Heart left ventricle (tissue), 16 donors: ENCODE results near the gene RRP9. TPM values are rescaled to one million over a fixed set of nuclear protein-coding genes. Genes with fewer than 3 reads are reported as not detected.

ENCODE experiments used
- ATAC-seq, 4 donors: fragments of 200-7000 bp; cut with Tn5 transposase; one replicate each; pipeline ENCODE4 v1.9.1; 2020 to 2022; ENCODE audit warnings: moderate library complexity in 4 of 4, mild to moderate bottlenecking in 3 of 4, moderate number of reproducible peaks in 1 of 4
- DNase-seq, 5 donors: peaks; one replicate each; pipeline ENCODE4 v3.0.0-alpha.2; 2020
- H3K27ac ChIP-seq, 12 donors: fragments of 200-600 bp; sonication (generic) in 4 of 12; one replicate each; pipeline versions ENCODE4 v1.5.0 to v1.8.0; 2016 to 2022; ENCODE audit warnings: mild to moderate bottlenecking in 2 of 12
- H3K27me3 ChIP-seq, 9 donors: fragments of 200-600 bp; sonication (generic) in 2 of 9; one replicate each; pipeline versions ENCODE4 v1.5.1 to v1.8.0; 2016 to 2022; ENCODE audit warnings: mild to moderate bottlenecking in 3 of 9
- H3K36me3 ChIP-seq, 9 donors: fragments of 200-600 bp; sonication (generic) in 2 of 9; one replicate each; pipeline versions ENCODE4 v1.5.0 to v1.8.0; 2018 to 2022; ENCODE audit warnings: mild to moderate bottlenecking in 2 of 9
- H3K4me1 ChIP-seq, 12 donors: fragments of 200-600 bp; sonication (generic) in 4 of 12; one replicate each; pipeline versions ENCODE4 v1.5.0 to v1.8.0; 2016 to 2022; ENCODE audit warnings: mild to moderate bottlenecking in 3 of 12
- H3K4me3 ChIP-seq, 12 donors: fragments of 200-600 bp; sonication (generic) in 4 of 12; one replicate each; pipeline versions ENCODE4 v1.5.0 to v1.8.0; 2017 to 2022; ENCODE audit warnings: mild to moderate bottlenecking in 9 of 12, moderate library complexity in 4 of 12
- H3K9me3 ChIP-seq, 12 donors: fragments of 200-600 bp; sonication (generic) in 4 of 12; one replicate each; pipeline versions ENCODE4 v1.5.0 to v1.8.0; 2016 to 2022; ENCODE audit warnings: mild to moderate bottlenecking in 1 of 12
- CTCF ChIP-seq, 12 donors: fragments of 200-600 bp; sonication (generic) in 4 of 12; IDR thresholded peaks; one replicate each; pipeline versions ENCODE4 v1.5.0 to v1.8.0; 2018 to 2022; ENCODE audit warnings: antibody characterized with exemption in 12 of 12, mild to moderate bottlenecking in 5 of 12
- POLR2A ChIP-seq, 2 donors: fragments of 450-650 bp; IDR thresholded peaks; one replicate each; pipeline ENCODE4 v1.6.1; 2017; ENCODE audit warnings: antibody characterized with exemption in 2 of 2, mild to moderate bottlenecking in 2 of 2, moderate library complexity in 2 of 2
- WGBS, 4 donors: extraction: QIAGEN DNeasy Blood & Tissue Kit in 2 of 4; methylation state at CpG; one replicate each; pipeline versions ENCODE4 v1.1.5 to v1.1.7; 2013 to 2018; 5-methylcytosine and 5-hydroxymethylcytosine counted together
- intact Hi-C, 10 donors: fragments of 100-400 bp; cut with DNase I; formaldehyde crosslinking; loops; one replicate each; pipeline versions ENCODE4 v1.11.1 to v1.14.2; 2022
- polyA plus RNA-seq, 2 donors: library from polyadenylated mRNA; stranded (reverse); fragments of 200-250 nt; gene quantifications; one replicate each; pipeline ENCODE4 v1.2.3, GENCODE V29; 2013
- total RNA-seq, 9 donors: library from RNA; depleted of rRNA in 2 of 9; stranded (reverse); fragments of >200 nt in 2 of 9; fragmentation: NEBNext Ultra II Directional in 3 of 9; extraction: Animal tissue kit (Norgen Biotek cat#: 25700) in 3 of 9; gene quantifications; one replicate each; pipeline versions ENCODE4 v1.1.0 to v1.2.4, GENCODE V29; 2016 to 2023
- donor health status: ischemic (EF 13 %, LVEDD 7.1; RV severe dilation, severe dysfunction).
- donor health status: healthy with polysubstance abuse.
- donor health status: DM: no; HTN: yes; CAD: no.
- donor health status: DM: no; HTN: no; CAD: no.
- donor health status: ischemic (EF 25% LVEDD 6.9; RV normal size, moderate dysfunction).
- donor health status: ischemic (EF 25% LVEDD 5.7; RV mildly dilated, moderate dysfunction).
- donor health status: healthy.
- donor health status: DM: yes; HTN: yes; CAD: no.
- donor health status: ischemic (EF 35%, LVEDD 5.7; RV mildly dilated, moderate dysfunction).
- donor health status: nonischemic (EF 11% LVEDD 7.7; RV severe dilation, severe dysfunction).
- donor health status: DM: yes; HTN: yes; CAD: no.
- donor health status: PGD.
- donor health status: ischemic (EF 29% LVEDD 5.4; RV normal size, mild dysfunction).
- donor health status: nonischemic (EF 23%, LVEDD 6.1; RV moderate dilation, normal function).

RRP9 gene
- total and polyA plus RNA-seq, 11 donors = 6.1 to 30.8 (median 10.8) TPM

- Histone ChIP-seq H3K27ac (peak within 1 kb of the TSS; percentile 16 to 90 (median 79)), H3K4me3 (peak within 1 kb of the TSS; percentile 9 to 62 (median 52)), H3K36me3 (peaks cover 0 to 29% (median 18%) of the 10 kb centered on the region in 9 donors), H3K9me3 (no peaks in the 10 kb centered on the region), H3K4me1 (peaks cover 0 to 27% (median 11%) of the 10 kb centered on the region in 12 donors), H3K27me3 (peaks cover 0 to 21% (median 0%) of the 10 kb centered on the region in 9 donors)
- peak in 2 of 5 donors; percentile 25 to 30 for DNase-seq
- intact Hi-C loops = no loop called here
- WGBS, 4 donors = 22 to 58% (median 30%) methylated on average over 9 to 33 of the region's 33 CpGs
- ATAC-seq = peak in 1 of 4 donors; percentile 5
- TF ChIP-seq CTCF (IDR thresholded peaks at IDR 0.05) (no peak), POLR2A (IDR thresholded peaks at IDR 0.05) (no peak)
These were observed 13.6 kb upstream of the RRP9 start, which contains the start of gene GPR62 for GRCh38 chr3:51955175-51955892. TSS of gene GPR62 (plus strand) at chr3:51955381. CDS start at chr3:51955653, 272 bp downstream.

DNA sequence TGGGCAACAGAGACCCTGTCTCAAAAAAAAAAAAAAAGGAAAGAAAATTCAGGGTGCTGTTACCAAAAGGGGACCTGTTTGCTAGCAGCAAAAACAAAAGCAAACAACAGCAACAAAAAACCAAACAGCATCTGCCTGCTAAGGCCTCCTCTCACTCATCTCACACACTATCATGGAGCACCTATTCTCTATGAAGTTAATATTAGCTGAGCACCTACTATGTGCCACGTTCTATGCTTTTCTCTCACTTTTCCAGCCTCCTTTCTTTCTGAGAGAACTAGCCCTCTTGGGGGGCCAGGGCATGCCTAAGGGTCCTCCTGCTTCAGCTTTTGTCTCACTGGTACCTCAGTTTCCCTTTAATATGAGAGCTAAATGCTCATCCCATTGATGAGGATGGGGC lies 13.0 kb upstream of the RRP9 start:
- H3K27ac ChIP-seq = no peak overlapping the region
- no peak for TF ChIP-seq POLR2A (IDR thresholded peaks at IDR 0.05)
- TF ChIP-seq CTCF (IDR thresholded peaks at IDR 0.05) = no peak
- H3K9me3 ChIP-seq = no peaks in the 10 kb centered on the region
- ATAC-seq = no peak
- no peak for DNase-seq
- H3K27me3 ChIP-seq = peaks cover 0 to 21% (median 0%) of the 10 kb centered on the region in 9 donors
- peaks cover 0 to 27% (median 11%) of the 10 kb centered on the region in 12 donors for H3K4me1 ChIP-seq
- intact Hi-C loops = no loop called here
- H3K4me3 ChIP-seq = no peak overlapping the region
- H3K36me3 ChIP-seq = peaks cover 0 to 25% (median 12%) of the 10 kb centered on the region in 9 donors
- 86 to 98% (median 92%) methylated on average over 1 of the region's 1 CpG for WGBS, 4 donors

DNA sequence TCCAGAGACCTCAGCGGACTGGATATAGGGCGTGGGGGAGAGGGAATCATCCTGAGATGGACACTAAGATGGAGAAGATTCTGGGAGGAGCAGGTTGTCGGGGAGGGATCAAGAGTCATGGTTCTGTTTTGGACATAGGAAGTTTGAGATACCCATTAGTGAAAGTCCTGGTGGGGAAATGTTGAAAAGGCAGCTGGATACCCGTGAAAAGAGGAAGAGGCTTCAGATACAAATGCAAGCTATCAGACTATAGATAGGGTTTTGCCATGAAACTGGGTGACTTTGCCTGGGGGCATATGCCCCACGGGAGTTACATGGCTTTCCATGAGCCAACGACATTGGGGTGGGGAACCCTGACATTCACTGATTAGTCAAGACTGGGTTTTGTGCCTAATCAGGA lies 12.4 kb upstream of the RRP9 start:
- Histone ChIP-seq H3K36me3 (peaks cover 0 to 20% (median 8%) of the 10 kb centered on the region in 9 donors), H3K27me3 (peaks cover 0 to 21% (median 0%) of the 10 kb centered on the region in 9 donors), H3K4me3 (no peak overlapping the region), H3K9me3 (no peaks in the 10 kb centered on the region), H3K27ac (no peak overlapping the region), H3K4me1 (peaks cover 0 to 27% (median 11%) of the 10 kb centered on the region in 12 donors)
- intact Hi-C loops = no loop called here
- TF ChIP-seq CTCF (IDR thresholded peaks at IDR 0.05) = no peak
- TF ChIP-seq POLR2A (IDR thresholded peaks at IDR 0.05) = no peak
- no peak for ATAC-seq
- 77 to 82% (median 80%) methylated on average over 6 of the region's 6 CpGs for WGBS, 4 donors
- peak in 1 of 5 donors; percentile 8 for DNase-seq

- no peak for ATAC-seq
- TF ChIP-seq CTCF (IDR thresholded peaks at IDR 0.05) = no peak
- TF ChIP-seq POLR2A (IDR thresholded peaks at IDR 0.05) = no peak
- H3K36me3 ChIP-seq = peaks cover 0 to 19% (median 10%) of the 10 kb centered on the region in 9 donors
These were observed 11.7 kb upstream of the RRP9 start for GRCh38 chr3:51953445-51953844.

More at GRCh38 chr3:51953445-51953844, 11.7 kb upstream of the RRP9 start:
- DNase-seq = peak in 1 of 5 donors; percentile 11
- Histone ChIP-seq H3K27ac (no peak overlapping the region), H3K4me3 (no peak overlapping the region), H3K4me1 (peaks cover 0 to 27% (median 11%) of the 10 kb centered on the region in 12 donors), H3K9me3 (no peaks in the 10 kb centered on the region), H3K27me3 (peaks cover 0 to 21% (median 0%) of the 10 kb centered on the region in 9 donors)
- 72 to 84% (median 80%) methylated on average over 3 of the region's 3 CpGs for WGBS, 4 donors
- intact Hi-C loops = no loop called here
